BJ (cell line): ENCODE results near the gene CLCF1. TPM values are rescaled to one million over a fixed set of nuclear protein-coding genes. Genes with fewer than 3 reads are reported as not detected.

ENCODE experiments used
- CTCF ChIA-PET: fragments of 350-600 bp; formaldehyde crosslinking; extraction: SDS; loops from one replicate; lab custom pipeline; 2021; ENCODE audit warnings: antibody characterized with exemption, inconsistent platforms; lab: Yijun Ruan, JAX
- POLR2A ChIA-PET: fragments of 300-600 bp; sonication (Branson Sonifier 250); formaldehyde crosslinking; extraction: SDS; loops from one replicate; lab custom pipeline; 2021; ENCODE audit warnings: antibody characterized with exemption; lab: Charles Lee
- DNase-seq: peaks from one replicate; pipeline ENCODE4 v3.0.0-alpha.2; 2011; ENCODE audit warnings: low read depth
- H3K27me3 ChIP-seq: 2 replicates; pipeline ENCODE4 v1.6.0; 2011; ENCODE audit warnings: low read length; ENCODE audit not compliant: control insufficient read depth, insufficient read depth
- H3K36me3 ChIP-seq: 2 replicates; pipeline ENCODE4 v1.5.1; 2011; ENCODE audit warnings: low read length; ENCODE audit not compliant: control insufficient read depth, insufficient read depth
- H3K4me3 ChIP-seq: 2 replicates; pipeline ENCODE4 v1.5.1; 2011; ENCODE audit warnings: low read depth, mild to moderate bottlenecking, control low read depth, low read length
- polyA plus RNA-seq: library from polyadenylated mRNA; depleted of rRNA; stranded (reverse); fragments of >200 nt; gene quantifications from 2 replicates; pipeline ENCODE4 v1.2.3, GENCODE V29; 2011
- TF ChIP-seq, protein P1 (sequence below): IDR thresholded peaks from 2 replicates; pipeline ENCODE4 v1.5.1; 2011; ENCODE audit warnings: low read depth, mild to moderate bottlenecking, control low read depth, inconsistent platforms, low read length, moderate library complexity; ENCODE audit not compliant: insufficient read depth

CLCF1 gene
- polyA plus RNA-seq, 1 experiment = 21.3 TPM

DNA sequence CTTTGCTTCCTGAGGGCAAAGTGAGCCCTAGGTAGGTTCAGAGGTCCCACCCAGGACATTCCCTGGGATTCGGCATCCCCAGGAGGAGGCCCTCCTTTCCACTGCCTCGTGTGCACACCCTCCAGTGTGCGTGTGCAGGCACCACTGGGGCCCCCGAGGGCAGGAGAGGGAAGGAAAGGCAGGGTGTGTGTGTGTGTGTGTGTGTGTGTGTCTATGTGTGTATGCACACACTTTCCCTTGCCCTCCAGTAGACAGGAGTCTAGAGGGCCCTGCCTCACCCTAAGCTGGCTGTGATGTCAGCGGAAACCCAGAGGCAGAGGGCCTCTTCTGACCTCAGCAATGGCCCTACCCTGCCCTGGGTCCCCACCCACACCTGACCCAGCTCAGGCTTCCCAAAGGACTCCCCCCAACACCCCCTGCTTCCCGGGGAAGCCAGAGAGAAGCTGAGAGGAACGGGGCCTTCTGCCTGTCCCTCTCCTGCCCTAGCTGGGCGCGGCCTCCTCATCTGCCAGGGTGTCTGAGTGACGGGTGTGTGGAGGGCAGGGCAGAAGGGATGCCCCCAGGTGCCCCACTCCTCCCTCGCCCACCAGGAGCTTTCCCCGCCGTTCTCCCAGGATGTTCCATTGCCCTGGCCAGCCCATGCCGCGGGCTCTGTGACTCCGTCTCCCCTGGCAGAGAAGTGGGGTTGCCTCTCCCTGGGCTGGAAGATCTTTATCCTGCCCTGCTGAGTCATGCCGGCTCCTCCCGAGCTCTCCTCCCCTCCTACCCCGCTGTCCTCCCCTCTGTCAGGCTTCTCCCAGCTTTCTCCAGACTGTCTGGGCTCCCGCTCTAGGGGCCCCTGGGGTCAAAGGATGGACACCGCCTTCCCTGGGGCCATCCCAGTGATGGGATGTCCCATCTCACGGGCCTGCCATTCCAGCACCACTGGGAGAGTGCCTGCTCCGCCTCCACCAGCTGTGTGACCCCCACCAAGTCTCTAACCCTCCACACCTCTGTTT, 6.0 kb upstream of the CLCF1 start:
- DNase-seq = no peak
- Histone ChIP-seq H3K27me3 (no peaks in the 10 kb centered on the region), H3K4me3 (no peak overlapping the region), H3K36me3 (no peaks in the 10 kb centered on the region)
- ChIA-PET POLR2A (no interaction called here), CTCF (interaction anchor here (0.8 to 24.6 kb wide), 12 partner anchors 8 to 284 kb away, joined by 3 to 892 read pairs (median 7); partner anchors contain the start of genes CLCF1, POLD4, PPP1CA and SSH3)
- TF ChIP-seq, protein P1, sequence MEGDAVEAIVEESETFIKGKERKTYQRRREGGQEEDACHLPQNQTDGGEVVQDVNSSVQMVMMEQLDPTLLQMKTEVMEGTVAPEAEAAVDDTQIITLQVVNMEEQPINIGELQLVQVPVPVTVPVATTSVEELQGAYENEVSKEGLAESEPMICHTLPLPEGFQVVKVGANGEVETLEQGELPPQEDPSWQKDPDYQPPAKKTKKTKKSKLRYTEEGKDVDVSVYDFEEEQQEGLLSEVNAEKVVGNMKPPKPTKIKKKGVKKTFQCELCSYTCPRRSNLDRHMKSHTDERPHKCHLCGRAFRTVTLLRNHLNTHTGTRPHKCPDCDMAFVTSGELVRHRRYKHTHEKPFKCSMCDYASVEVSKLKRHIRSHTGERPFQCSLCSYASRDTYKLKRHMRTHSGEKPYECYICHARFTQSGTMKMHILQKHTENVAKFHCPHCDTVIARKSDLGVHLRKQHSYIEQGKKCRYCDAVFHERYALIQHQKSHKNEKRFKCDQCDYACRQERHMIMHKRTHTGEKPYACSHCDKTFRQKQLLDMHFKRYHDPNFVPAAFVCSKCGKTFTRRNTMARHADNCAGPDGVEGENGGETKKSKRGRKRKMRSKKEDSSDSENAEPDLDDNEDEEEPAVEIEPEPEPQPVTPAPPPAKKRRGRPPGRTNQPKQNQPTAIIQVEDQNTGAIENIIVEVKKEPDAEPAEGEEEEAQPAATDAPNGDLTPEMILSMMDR = no peak

DNA sequence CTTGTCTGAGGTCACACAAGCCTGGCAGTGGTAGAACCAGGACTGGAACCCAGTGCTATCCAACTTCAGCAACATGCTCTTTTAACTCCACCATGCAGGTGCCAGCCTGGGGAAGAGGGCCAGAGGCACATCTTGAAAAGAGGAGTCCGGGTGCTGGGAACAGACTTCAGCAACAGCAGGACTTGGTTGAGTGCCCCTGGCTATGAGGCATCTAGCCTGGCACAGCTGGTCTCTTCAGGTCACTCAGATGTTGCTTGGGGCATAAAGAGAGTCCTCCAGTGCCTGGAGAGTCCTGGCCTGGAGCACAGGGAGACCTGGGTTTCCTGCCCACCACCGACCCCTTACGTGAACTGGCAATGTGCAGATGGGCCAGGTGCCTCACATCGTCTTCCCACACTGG, 5.1 kb upstream of the CLCF1 start:
- DNase-seq = no peak
- H3K4me3 ChIP-seq = no peak overlapping the region
- TF ChIP-seq, protein P1 = no peak
- CTCF ChIA-PET = interaction anchor here (0.8 to 24.6 kb wide), 5 partner anchors 9 to 116 kb away, joined by 3 to 892 read pairs (median 49); partner anchors contain the start of gene POLD4
- POLR2A ChIA-PET = no interaction called here
- no peaks in the 10 kb centered on the region for H3K27me3 ChIP-seq
- H3K36me3 ChIP-seq = no peaks in the 10 kb centered on the region

DNA sequence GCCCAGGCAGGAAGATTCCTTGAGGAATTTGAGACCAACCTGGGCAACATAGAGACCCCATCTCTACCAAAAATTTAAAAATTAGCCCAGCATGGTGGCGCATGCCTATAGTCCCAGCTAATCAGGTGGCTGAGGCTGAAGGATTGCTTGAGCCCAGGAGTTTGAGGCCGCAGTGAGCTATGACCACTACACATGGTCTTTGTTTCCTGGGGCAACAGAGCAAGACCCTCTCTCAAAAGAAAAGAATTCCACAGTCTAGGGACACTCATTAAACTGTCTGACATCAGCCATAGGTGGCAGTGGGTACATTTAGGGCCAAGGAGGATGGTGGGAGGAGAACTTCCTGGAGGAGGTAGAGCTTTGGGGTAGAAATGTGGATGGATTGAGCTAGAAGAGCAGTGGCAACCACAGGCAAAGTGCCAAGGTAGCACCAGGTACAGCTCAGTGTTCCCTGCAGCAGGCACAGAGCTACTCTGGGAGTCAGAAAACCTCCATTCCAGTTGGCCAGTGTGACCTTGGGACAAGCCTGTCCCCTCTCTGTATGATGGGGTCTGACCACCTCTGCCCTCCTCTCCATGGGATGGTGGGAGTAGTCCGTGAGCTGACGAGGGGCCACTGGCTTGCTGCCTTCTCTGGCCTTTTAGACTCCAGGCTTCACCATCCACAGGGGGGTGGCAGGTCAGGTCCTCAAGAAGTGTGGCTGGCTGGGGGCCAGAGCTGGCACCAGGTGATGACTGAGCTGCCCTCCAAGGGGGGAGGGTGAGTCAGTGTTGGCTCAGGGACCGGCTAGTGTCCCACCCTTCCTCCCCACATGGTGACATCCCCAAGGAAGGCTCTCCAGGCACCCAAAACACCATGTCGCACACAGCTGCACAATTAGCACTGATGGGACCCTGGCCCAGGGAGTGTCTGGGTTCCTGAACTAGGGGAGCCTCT, 3.7 kb upstream of the CLCF1 start:
- DNase-seq = no peak
- ChIA-PET POLR2A (no interaction called here), CTCF (interaction anchor here (0.6 to 24.6 kb wide), 7 partner anchors 12 to 127 kb away, joined by 3 to 892 read pairs (median 4); partner anchors contain the start of genes POLD4 and PPP1CA)
- H3K4me3 ChIP-seq = no peak overlapping the region
- H3K36me3 ChIP-seq = no peaks in the 10 kb centered on the region
- no peaks in the 10 kb centered on the region for H3K27me3 ChIP-seq
- TF ChIP-seq, protein P1 = no peak

DNA sequence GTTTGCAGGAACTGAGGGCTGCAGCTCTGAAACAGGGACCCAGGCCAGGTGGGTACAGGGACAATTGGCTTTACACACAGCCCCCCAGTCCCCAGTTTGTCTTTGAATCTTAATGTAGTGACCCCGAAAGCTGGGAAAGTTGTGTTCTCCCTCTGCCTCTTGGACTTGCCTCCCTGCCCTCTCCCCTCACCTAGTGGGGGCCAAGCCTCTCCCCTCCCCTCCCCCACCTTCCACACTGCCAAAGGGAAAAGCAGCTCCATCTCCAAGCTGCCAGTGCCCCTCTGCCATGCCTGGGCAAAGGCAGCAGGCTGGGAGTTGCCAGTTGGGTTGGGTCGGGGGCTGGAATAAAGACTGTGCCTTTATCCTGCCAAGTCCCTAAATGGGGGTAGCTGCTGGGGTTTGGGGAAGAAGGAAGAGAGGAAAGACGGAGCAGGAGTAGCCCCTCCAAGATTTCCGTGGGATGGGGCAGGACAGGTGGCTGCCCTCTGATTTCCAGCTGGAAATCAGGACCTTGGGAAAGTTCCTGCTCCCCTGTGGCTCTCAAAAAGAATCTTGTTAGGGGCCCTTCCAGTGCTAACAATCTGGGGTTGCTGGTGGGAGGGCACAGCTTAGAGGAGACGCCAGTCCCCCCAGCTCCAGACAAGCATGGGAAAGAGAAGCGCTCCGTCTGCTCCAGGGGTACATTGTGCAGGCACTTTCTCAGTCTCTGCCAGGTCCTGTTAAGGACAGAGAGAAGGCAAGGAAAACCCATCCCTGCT, 2.8 kb upstream of the CLCF1 start:
- POLR2A ChIA-PET = interaction anchor here (0.6 kb wide), 1 partner anchor 1521 kb away, joined by 5 read pairs; no protein-coding TSS in a partner anchor
- TF ChIP-seq, protein P1 = no peak
- H3K4me3 ChIP-seq = no peak overlapping the region
- no peaks in the 10 kb centered on the region for H3K27me3 ChIP-seq
- H3K36me3 ChIP-seq = peaks cover 2% of the 10 kb centered on the region
- no peak for DNase-seq
- CTCF ChIA-PET = interaction anchor here (1.0 to 24.6 kb wide), 6 partner anchors 13 to 114 kb away, joined by 4 to 892 read pairs (median 8); partner anchors contain the start of genes GRK2, POLD4 and PPP1CA
